ENCODE measurements around the gene STAB1. TPM values are rescaled to one million over a fixed set of nuclear protein-coding genes. Genes with fewer than 3 reads are reported as not detected.
A peak's percentile ranks its signal among the peaks of the same experiment; 100 is the strongest.

Gene STAB1
- polyA plus RNA-seq, 2 of the 4 experiments (the other 2 are of a cell fraction), result not detected

GRCh38 chr3:52470920-52471319 is 24.2 kb upstream of the STAB1 start:
- no peak for DNase-seq (ENCODE audit: low read depth in 1 of 2, low spot score in 1 of 2)
- H3K4me1 ChIP-seq, result no peaks in the 10 kb centered on the region
- no peak overlapping the region for H3K4me3 ChIP-seq
- no peaks in the 10 kb centered on the region for H3K9me3 ChIP-seq
- FAIRE-seq, result no peak
- no peak for TF ChIP-seq RARB (CRISPR knock-in tag; IDR thresholded peaks at IDR 0.05)
- no peak for TF ChIP-seq HOXB5 (CRISPR knock-in tag; IDR thresholded peaks at IDR 0.05)
- no peak for TF ChIP-seq MAX (IDR thresholded peaks at IDR 0.05)
- TF ChIP-seq GATA3 (IDR thresholded peaks at IDR 0.05; ENCODE audit: borderline replicate concordance), result no peak
- TF ChIP-seq EHF (CRISPR knock-in tag; IDR thresholded peaks at IDR 0.05), result no peak
- TF ChIP-seq MYC (IDR thresholded peaks at IDR 0.05; ENCODE audit: borderline replicate concordance, low read length), result no peak
- TF ChIP-seq SREBF2 (IDR thresholded peaks at IDR 0.05), result no peak
- 94% methylated on average over 3 of the region's 4 CpGs for WGBS (ENCODE audit: missing lambda C conversion rate)
- ATAC-seq, result no peak
- ChIA-PET POLR2A (no interaction called here), CTCF (interaction anchor here (0.5 to 4.6 kb wide), 14 partner anchors 10 to 603 kb away, joined by 3 to 29 read pairs (median 8); no protein-coding TSS in a partner anchor)
- H3K4me2 ChIP-seq, result no peak overlapping the region
- no peak overlapping the region for H3K27ac ChIP-seq

GRCh38 chr3:52471371-52472238 is 23.5 kb upstream of the STAB1 start:
- H3K4me3 ChIP-seq, result no peak overlapping the region
- H3K9me3 ChIP-seq, result no peaks in the 10 kb centered on the region
- ChIA-PET POLR2A (no interaction called here), CTCF (interaction anchor here (0.5 to 4.6 kb wide), 40 partner anchors 8 to 602 kb away, joined by 3 to 29 read pairs (median 4); no protein-coding TSS in a partner anchor)
- no peak overlapping the region for H3K27ac ChIP-seq
- H3K4me1 ChIP-seq, result no peaks in the 10 kb centered on the region
- ATAC-seq (peak; percentile 93 to 97), DNase-seq (ENCODE audit: low read depth in 1 of 2, low spot score in 1 of 2) (peak; percentile 46 to 57), FAIRE-seq (no peak)
- no peak overlapping the region for H3K4me2 ChIP-seq
- 52% methylated on average over 22 of the region's 26 CpGs for WGBS (ENCODE audit: missing lambda C conversion rate)
- TF ChIP-seq JUN (IDR thresholded peaks at IDR 0.05) (no peak), TP53 (CRISPR knock-in tag; IDR thresholded peaks at IDR 0.05) (no peak), SMC3 (IDR thresholded peaks at IDR 0.05) (peak; percentile 56), NFE2L2 (conservative IDR thresholded peaks at IDR 0.05; ENCODE audit: low read length) (no peak), KDM1A (IDR thresholded peaks at IDR 0.05; ENCODE audit: low read depth) (no peak), ATOH8 (CRISPR knock-in tag; IDR thresholded peaks at IDR 0.05; ENCODE audit: low read depth) (no peak), RAD21 (conservative IDR thresholded peaks at IDR 0.05 in 1 of 2, IDR thresholded peaks at IDR 0.05 in 1 of 2) (peak; percentile 57 to 74)
- TF ChIP-seq, protein P1, sequence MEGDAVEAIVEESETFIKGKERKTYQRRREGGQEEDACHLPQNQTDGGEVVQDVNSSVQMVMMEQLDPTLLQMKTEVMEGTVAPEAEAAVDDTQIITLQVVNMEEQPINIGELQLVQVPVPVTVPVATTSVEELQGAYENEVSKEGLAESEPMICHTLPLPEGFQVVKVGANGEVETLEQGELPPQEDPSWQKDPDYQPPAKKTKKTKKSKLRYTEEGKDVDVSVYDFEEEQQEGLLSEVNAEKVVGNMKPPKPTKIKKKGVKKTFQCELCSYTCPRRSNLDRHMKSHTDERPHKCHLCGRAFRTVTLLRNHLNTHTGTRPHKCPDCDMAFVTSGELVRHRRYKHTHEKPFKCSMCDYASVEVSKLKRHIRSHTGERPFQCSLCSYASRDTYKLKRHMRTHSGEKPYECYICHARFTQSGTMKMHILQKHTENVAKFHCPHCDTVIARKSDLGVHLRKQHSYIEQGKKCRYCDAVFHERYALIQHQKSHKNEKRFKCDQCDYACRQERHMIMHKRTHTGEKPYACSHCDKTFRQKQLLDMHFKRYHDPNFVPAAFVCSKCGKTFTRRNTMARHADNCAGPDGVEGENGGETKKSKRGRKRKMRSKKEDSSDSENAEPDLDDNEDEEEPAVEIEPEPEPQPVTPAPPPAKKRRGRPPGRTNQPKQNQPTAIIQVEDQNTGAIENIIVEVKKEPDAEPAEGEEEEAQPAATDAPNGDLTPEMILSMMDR (IDR thresholded peaks at IDR 0.05), result peak; percentile 49
- TF ChIP-seq, protein P2, sequence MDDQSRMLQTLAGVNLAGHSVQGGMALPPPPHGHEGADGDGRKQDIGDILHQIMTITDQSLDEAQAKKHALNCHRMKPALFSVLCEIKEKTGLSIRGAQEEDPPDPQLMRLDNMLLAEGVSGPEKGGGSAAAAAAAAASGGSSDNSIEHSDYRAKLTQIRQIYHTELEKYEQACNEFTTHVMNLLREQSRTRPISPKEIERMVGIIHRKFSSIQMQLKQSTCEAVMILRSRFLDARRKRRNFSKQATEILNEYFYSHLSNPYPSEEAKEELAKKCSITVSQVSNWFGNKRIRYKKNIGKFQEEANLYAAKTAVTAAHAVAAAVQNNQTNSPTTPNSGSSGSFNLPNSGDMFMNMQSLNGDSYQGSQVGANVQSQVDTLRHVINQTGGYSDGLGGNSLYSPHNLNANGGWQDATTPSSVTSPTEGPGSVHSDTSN (IDR thresholded peaks at IDR 0.05), result no peak

- peak; percentile 16 to 22; a peak in 3 of 6 replicates for ATAC-seq
- H3K4me3 ChIP-seq, result no peak overlapping the region
- TF ChIP-seq MYC (IDR thresholded peaks at IDR 0.05; ENCODE audit: borderline replicate concordance, low read length) (no peak), FOSL2 (IDR thresholded peaks at IDR 0.05) (no peak), FOSL2 (CRISPR knock-in tag; IDR thresholded peaks at IDR 0.05) (no peak), RCOR1 (IDR thresholded peaks at IDR 0.05; ENCODE audit: low read depth, low read length) (no peak), BHLHE40 (IDR thresholded peaks at IDR 0.05; ENCODE audit: low read depth, low read length) (no peak)
- H3K27ac ChIP-seq, result no peak overlapping the region
- DNase-seq (ENCODE audit: low read depth in 1 of 2, low spot score in 1 of 2), result no peak
- no peaks in the 10 kb centered on the region for H3K4me1 ChIP-seq
- no peaks in the 10 kb centered on the region for H3K9me3 ChIP-seq
- FAIRE-seq, result no peak
- no peak overlapping the region for H3K4me2 ChIP-seq
- ChIA-PET POLR2A (no interaction called here), CTCF (interaction anchor here (0.5 to 4.6 kb wide), 36 partner anchors 9 to 244 kb away, joined by 3 to 29 read pairs (median 4); no protein-coding TSS in a partner anchor)
- 66% methylated on average over 10 of the region's 14 CpGs for WGBS (ENCODE audit: missing lambda C conversion rate)
These were observed 22.7 kb upstream of the STAB1 start for GRCh38 chr3:52472239-52473000.
